Osteoblast (primary cell): ENCODE results near the gene RAMP3. TPM values are rescaled to one million over a fixed set of nuclear protein-coding genes. Genes with fewer than 3 reads are reported as not detected.

Experiments
- DNase-seq: peaks from one replicate; pipeline ENCODE4 v3.0.0; 2011; ENCODE audit warnings: low spot score, mixed read lengths; ENCODE audit not compliant: insufficient read length; ENCODE audit errors: missing footprints
- H2AFZ ChIP-seq: 2 replicates; pipeline ENCODE4 v1.6.0; 2011; ENCODE audit warnings: mild to moderate bottlenecking, low read length
- H3K27ac ChIP-seq: 2 replicates; pipeline ENCODE4 v1.5.1; 2011; ENCODE audit warnings: mild to moderate bottlenecking, low read depth, low read length, moderate library complexity
- H3K27me3 ChIP-seq: 2 replicates; pipeline ENCODE4 v1.6.0; 2012; ENCODE audit warnings: mild to moderate bottlenecking, control low read depth, inconsistent platforms, low read length, moderate library complexity; ENCODE audit not compliant: insufficient read depth
- H3K36me3 ChIP-seq: 2 replicates; pipeline ENCODE4 v1.5.1; 2011; ENCODE audit warnings: mild to moderate bottlenecking, low read length, control low read depth, moderate library complexity; ENCODE audit not compliant: insufficient read depth
- H3K4me1 ChIP-seq: 2 replicates; pipeline ENCODE4 v1.5.1; 2011; ENCODE audit warnings: mild to moderate bottlenecking, low read length, control low read depth, moderate library complexity; ENCODE audit not compliant: insufficient read depth
- H3K4me2 ChIP-seq: 2 replicates; pipeline ENCODE4 v1.6.0; 2011; ENCODE audit warnings: mild to moderate bottlenecking, low read length; ENCODE audit not compliant: insufficient read depth
- H3K4me3 ChIP-seq: fragments of 200-600 bp; sonication (generic); 3 replicates; pipeline ENCODE4 v1.5.1; 2012; ENCODE audit warnings: mild to moderate bottlenecking, low read length, inconsistent platforms; ENCODE audit not compliant: insufficient read depth
- H3K79me2 ChIP-seq: 2 replicates; pipeline ENCODE4 v1.6.0; 2012; ENCODE audit warnings: mild to moderate bottlenecking, low read length, control low read depth, inconsistent platforms; ENCODE audit not compliant: insufficient read depth
- H3K9me3 ChIP-seq: 2 replicates; pipeline ENCODE4 v1.5.1; 2011; ENCODE audit warnings: low read depth, low read length, control low read depth
- H4K20me1 ChIP-seq: 2 replicates; pipeline ENCODE4 v1.6.0; 2012; ENCODE audit warnings: mild to moderate bottlenecking, low read length, control low read depth; ENCODE audit not compliant: insufficient read depth
- CTCF ChIP-seq: IDR thresholded peaks from 2 replicates; pipeline ENCODE4 v1.5.1; 2011; ENCODE audit warnings: mild to moderate bottlenecking, low read depth, low read length, moderate library complexity; ENCODE audit errors: extremely low read depth
- total RNA-seq: library from RNA; depleted of rRNA; stranded (reverse); fragments of >200 nt; gene quantifications from 2 replicates; pipeline ENCODE4 v1.2.3, GENCODE V29; 2012

The RAMP3 gene
- total RNA-seq, 1 donor: not detected

GRCh38 chr7:45143616-45144015 is 14.0 kb upstream of the RAMP3 start:
- Histone ChIP-seq H3K79me2 (no peaks in the 10 kb centered on the region), H3K27ac (no peak overlapping the region), H2AFZ (no peak overlapping the region), H3K9me3 (no peaks in the 10 kb centered on the region), H3K4me3 (no peak overlapping the region), H4K20me1 (no peaks in the 10 kb centered on the region), H3K4me1 (no peaks in the 10 kb centered on the region), H3K27me3 (peaks cover 12% of the 10 kb centered on the region), H3K4me2 (no peak overlapping the region), H3K36me3 (no peaks in the 10 kb centered on the region)
- no peak for TF ChIP-seq CTCF
- DNase-seq: peak; percentile 81

GRCh38 chr7:45145881-45146280 is 11.7 kb upstream of the RAMP3 start:
- Histone ChIP-seq H3K27me3 (peaks cover 28% of the 10 kb centered on the region), H3K36me3 (no peaks in the 10 kb centered on the region)

GRCh38 chr7:45146531-45147379 is 10.8 kb upstream of the RAMP3 start:
- no peak overlapping the region for H3K4me3 ChIP-seq
- no peaks in the 10 kb centered on the region for H3K79me2 ChIP-seq
- H3K27ac ChIP-seq: no peak overlapping the region
- no peak overlapping the region for H2AFZ ChIP-seq
- no peaks in the 10 kb centered on the region for H3K36me3 ChIP-seq
- H3K27me3 ChIP-seq: peaks cover 37% of the 10 kb centered on the region
- H3K4me1 ChIP-seq: no peaks in the 10 kb centered on the region
- peak; percentile 26 for DNase-seq
- no peaks in the 10 kb centered on the region for H3K9me3 ChIP-seq
- no peak for TF ChIP-seq CTCF
- H3K4me2 ChIP-seq: no peak overlapping the region
- H4K20me1 ChIP-seq: no peaks in the 10 kb centered on the region

More at GRCh38 chr7:45145881-45146280, 11.7 kb upstream of the RAMP3 start:
- H3K4me1 ChIP-seq: no peaks in the 10 kb centered on the region
- no peak overlapping the region for H3K27ac ChIP-seq
- H3K4me2 ChIP-seq: no peak overlapping the region
- H3K79me2 ChIP-seq: no peaks in the 10 kb centered on the region
- H4K20me1 ChIP-seq: no peaks in the 10 kb centered on the region
- no peak for TF ChIP-seq CTCF
- peak; percentile 75 for DNase-seq
- no peak overlapping the region for H2AFZ ChIP-seq
- H3K4me3 ChIP-seq: no peak overlapping the region
- no peaks in the 10 kb centered on the region for H3K9me3 ChIP-seq

- no peaks in the 10 kb centered on the region for H3K9me3 ChIP-seq
- no peaks in the 10 kb centered on the region for H3K36me3 ChIP-seq
- peak; percentile 80 for DNase-seq
- H2AFZ ChIP-seq: no peak overlapping the region
- H4K20me1 ChIP-seq: no peaks in the 10 kb centered on the region
- no peak overlapping the region for H3K4me2 ChIP-seq
- H3K27ac ChIP-seq: no peak overlapping the region
- H3K79me2 ChIP-seq: no peaks in the 10 kb centered on the region
- no peaks in the 10 kb centered on the region for H3K4me1 ChIP-seq
- no peak for TF ChIP-seq CTCF
- peaks cover 38% of the 10 kb centered on the region for H3K27me3 ChIP-seq
- no peak overlapping the region for H3K4me3 ChIP-seq
Observed at GRCh38 chr7:45147858-45148652, 9.5 kb upstream of the RAMP3 start.
